Epithelial cell of esophagus (primary cell): ENCODE measurements around the gene WDR77.

Experiments used
- DNase-seq: peaks from one replicate; pipeline ENCODE4 v3.0.0; 2010; ENCODE audit warnings: low read depth
- H3K4me3 ChIP-seq: 2 replicates; pipeline ENCODE4 v1.5.1; 2011; ENCODE audit warnings: mild to moderate bottlenecking, low read length, control low read depth
- CTCF ChIP-seq: IDR thresholded peaks from 2 replicates; pipeline ENCODE4 v1.5.1; 2011; ENCODE audit warnings: low read depth, mild to moderate bottlenecking, low read length, control low read depth, inconsistent platforms; ENCODE audit not compliant: insufficient read depth; ENCODE audit errors: missing control alignments

WDR77 gene

GRCh38 chr1:111471012-111471411 is 22.0 kb upstream of the WDR77 start:
- DNase-seq: no peak
- H3K4me3 ChIP-seq: no peak overlapping the region
- no peak for TF ChIP-seq CTCF

- no peak overlapping the region for H3K4me3 ChIP-seq
- DNase-seq: no peak
- TF ChIP-seq CTCF: no peak
These were observed 21.5 kb upstream of the WDR77 start for GRCh38 chr1:111470596-111470995.

- TF ChIP-seq CTCF: no peak
- no peak overlapping the region for H3K4me3 ChIP-seq
- no peak for DNase-seq
These were observed 20.5 kb upstream of the WDR77 start for GRCh38 chr1:111469539-111469938.

- DNase-seq: peak; percentile 48
- no peak for TF ChIP-seq CTCF
- no peak overlapping the region for H3K4me3 ChIP-seq
These were observed 19.7 kb upstream of the WDR77 start for GRCh38 chr1:111468717-111469100.

- no peak for DNase-seq
- no peak overlapping the region for H3K4me3 ChIP-seq
- TF ChIP-seq CTCF: no peak
These were observed 19.0 kb upstream of the WDR77 start for GRCh38 chr1:111467865-111468716.

GRCh38 chr1:111466480-111466879 is 17.4 kb upstream of the WDR77 start:
- no peak overlapping the region for H3K4me3 ChIP-seq
- no peak for TF ChIP-seq CTCF
- DNase-seq: no peak

- DNase-seq: no peak
- TF ChIP-seq CTCF: no peak
- no peak overlapping the region for H3K4me3 ChIP-seq
These were observed 16.7 kb upstream of the WDR77 start for GRCh38 chr1:111465754-111466153.
